B cell (primary cell): Measurements from ENCODE around the gene TMOD3.

Experiments used
- CTCF ChIP-seq: fragments of 200-600 bp; IDR thresholded peaks from one replicate; pipeline ENCODE4 v1.8.0; 2022; ENCODE audit warnings: antibody characterized with exemption, mild to moderate bottlenecking
- EZH2 ChIP-seq: IDR thresholded peaks from 2 replicates; pipeline ENCODE4 v1.6.1; 2012; ENCODE audit warnings: borderline replicate concordance, low read depth, mild to moderate bottlenecking, moderate library complexity, low read length; ENCODE audit not compliant: insufficient read depth, poor library complexity, severe bottlenecking

- TF ChIP-seq CTCF (no peak), EZH2 (no peak)
Measured at GRCh38 chr15:51846463-51847230, 17.2 kb downstream of the TMOD3 start.
